Glomerular visceral epithelial cell (primary cell): ENCODE measurements around the gene GCDH.

Experiments used
- DNase-seq: peaks from one replicate; pipeline ENCODE4 v3.0.0-alpha.2; 2016; ENCODE audit errors: extremely low spot score

GCDH gene

GRCh38 chr19:12940897-12941296 is 49.9 kb downstream of the GCDH start:
- DNase-seq = no peak

GRCh38 chr19:12943437-12944044 is 52.6 kb downstream of the GCDH start:
- no peak for DNase-seq

- no peak for DNase-seq
Measured at GRCh38 chr19:12944104-12944674, 53.2 kb downstream of the GCDH start.

- peak; percentile 99 for DNase-seq
Measured at GRCh38 chr19:12945479-12946091, 54.6 kb downstream of the GCDH start, which contains the start of gene RAD23A. Gene RAD23A (plus strand): TSS chr19:12945862. CDS start chr19:12945949, 87 bp downstream.

- peak; percentile 78 for DNase-seq
Measured at GRCh38 chr19:12946092-12946721, 55.2 kb downstream of the GCDH start.

GRCh38 chr19:12946731-12947496 is 56.0 kb downstream of the GCDH start:
- DNase-seq = no peak

GRCh38 chr19:12947702-12948611 is 57.0 kb downstream of the GCDH start:
- DNase-seq = no peak

GRCh38 chr19:12948612-12949362 is 57.8 kb downstream of the GCDH start:
- no peak for DNase-seq
